T-helper 17 cell (primary cell): ENCODE data around the gene FAH. TPM values are rescaled to one million over a fixed set of nuclear protein-coding genes. Genes with fewer than 3 reads are reported as not detected.
"Not testable (repeated sequence)": the region's sequence is repeated elsewhere in the genome, so short reads cannot be mapped to it uniquely, and the experiment has no call there.

Source experiments
- ATAC-seq: fragments of 150-1000 bp; cut with Tn5 transposase; 2 replicates; pipeline ENCODE4 v1.10.0; 2021; ENCODE audit warnings: mild to moderate bottlenecking, moderate library complexity
- DNase-seq, 3 donors: peaks; one replicate each; pipeline versions ENCODE4 v3.0.0 to v3.0.0-alpha.2; 2020 to 2021
- H3K9me3 ChIP-seq: one replicate; pipeline ENCODE4 v1.7.0; 2013; ENCODE audit warnings: low read length, mild to moderate bottlenecking; ENCODE audit not compliant: control insufficient read depth, poor library complexity, severe bottlenecking
- H3K27ac Mint-ChIP-seq: one replicate; pipeline ENCODE4 v1.8.0; 2022; ENCODE audit warnings: mild to moderate bottlenecking, moderate library complexity, mixed read lengths
- H3K27me3 Mint-ChIP-seq: one replicate; pipeline ENCODE4 v1.8.0; 2022; ENCODE audit warnings: mixed read lengths
- H3K36me3 Mint-ChIP-seq: one replicate; pipeline ENCODE4 v1.8.0; 2022; ENCODE audit warnings: low read depth, mixed read lengths
- H3K4me1 Mint-ChIP-seq: one replicate; pipeline ENCODE4 v1.8.0; 2022; ENCODE audit warnings: mild to moderate bottlenecking, mixed read lengths
- H3K4me3 Mint-ChIP-seq: one replicate; pipeline ENCODE4 v1.8.0; 2022; ENCODE audit warnings: mild to moderate bottlenecking, moderate library complexity, mixed read lengths
- total RNA-seq, 4 donors: library from RNA in 2 of 4; stranded (reverse) in 2 of 4; gene quantifications; one replicate each; pipeline ENCODE4 v1.2.3 and lab custom pipeline; 2022 to 2026

The FAH gene
- total RNA-seq, 2 donors from 2014 or later = 5.2 to 16.3 TPM

GRCh38 chr15:80155378-80156175, 2.8 kb downstream of the FAH start:
- not testable (repeated sequence) for H3K36me3 Mint-ChIP-seq, DNase-seq, H3K27me3 Mint-ChIP-seq, ATAC-seq, H3K9me3 ChIP-seq
- Mint-ChIP-seq H3K4me1 (peaks cover 18% of the 10 kb centered on the region), H3K4me3 (peak overlapping the region; percentile 57), H3K27ac (peak overlapping the region; percentile 74)

- no peaks in the 10 kb centered on the region for H3K9me3 ChIP-seq
- Mint-ChIP-seq H3K27me3 (no peaks in the 10 kb centered on the region), H3K4me1 (peaks cover 18% of the 10 kb centered on the region), H3K27ac (no peak overlapping the region), H3K36me3 (no peaks in the 10 kb centered on the region), H3K4me3 (no peak overlapping the region)
- ATAC-seq (no peak), DNase-seq (no peak)
Measured at GRCh38 chr15:80156176-80156720, 3.4 kb downstream of the FAH start.

- Mint-ChIP-seq H3K4me1 (peaks cover 17% of the 10 kb centered on the region), H3K4me3 (no peak overlapping the region), H3K27ac (no peak overlapping the region), H3K27me3 (no peaks in the 10 kb centered on the region), H3K36me3 (peaks cover 3% of the 10 kb centered on the region)
- DNase-seq (no peak), ATAC-seq (no peak)
- H3K9me3 ChIP-seq = no peaks in the 10 kb centered on the region
Measured at GRCh38 chr15:80157215-80157614, 4.4 kb downstream of the FAH start.

- H3K27ac Mint-ChIP-seq = no peak overlapping the region
- peaks cover 14% of the 10 kb centered on the region for H3K4me1 Mint-ChIP-seq
- peaks cover 6% of the 10 kb centered on the region for H3K36me3 Mint-ChIP-seq
- DNase-seq = no peak
- H3K4me3 Mint-ChIP-seq = no peak overlapping the region
- ATAC-seq = no peak
- no peaks in the 10 kb centered on the region for H3K27me3 Mint-ChIP-seq
- no peaks in the 10 kb centered on the region for H3K9me3 ChIP-seq
Measured at GRCh38 chr15:80159301-80159700, 6.5 kb downstream of the FAH start.

GRCh38 chr15:80159811-80160569, 7.2 kb downstream of the FAH start:
- Mint-ChIP-seq H3K4me1 (peaks cover 9% of the 10 kb centered on the region), H3K36me3 (peaks cover 6% of the 10 kb centered on the region), H3K27me3 (no peaks in the 10 kb centered on the region), H3K27ac (peak overlapping the region; percentile 39), H3K4me3 (no peak overlapping the region)
- no peak for DNase-seq
- no peak for ATAC-seq
- H3K9me3 ChIP-seq = no peaks in the 10 kb centered on the region

GRCh38 chr15:80160570-80161156, 7.9 kb downstream of the FAH start:
- Mint-ChIP-seq H3K36me3 (peaks cover 6% of the 10 kb centered on the region), H3K4me3 (no peak overlapping the region), H3K27ac (peak overlapping the region; percentile 39), H3K27me3 (no peaks in the 10 kb centered on the region), H3K4me1 (peaks cover 7% of the 10 kb centered on the region)
- DNase-seq (no peak), ATAC-seq (peak; percentile 73)
- H3K9me3 ChIP-seq = no peaks in the 10 kb centered on the region

- ATAC-seq = no peak
- Mint-ChIP-seq H3K27ac (peak overlapping the region; percentile 39), H3K36me3 (peaks cover 6% of the 10 kb centered on the region), H3K27me3 (no peaks in the 10 kb centered on the region), H3K4me1 (peaks cover 7% of the 10 kb centered on the region), H3K4me3 (no peak overlapping the region)
- DNase-seq = no peak
- no peaks in the 10 kb centered on the region for H3K9me3 ChIP-seq
Measured at GRCh38 chr15:80161468-80162016, 8.7 kb downstream of the FAH start.

GRCh38 chr15:80162059-80162554, 9.3 kb downstream of the FAH start:
- Mint-ChIP-seq H3K4me3 (no peak overlapping the region), H3K36me3 (peaks cover 6% of the 10 kb centered on the region), H3K27me3 (no peaks in the 10 kb centered on the region), H3K27ac (no peak overlapping the region), H3K4me1 (peaks cover 7% of the 10 kb centered on the region)
- DNase-seq (no peak), ATAC-seq (no peak)
- H3K9me3 ChIP-seq = no peaks in the 10 kb centered on the region

- peaks cover 6% of the 10 kb centered on the region for H3K36me3 Mint-ChIP-seq
- H3K9me3 ChIP-seq = no peaks in the 10 kb centered on the region
- H3K27me3 Mint-ChIP-seq = no peaks in the 10 kb centered on the region
- H3K4me3 Mint-ChIP-seq = no peak overlapping the region
- DNase-seq (no peak), ATAC-seq (no peak)
- H3K4me1 Mint-ChIP-seq = peaks cover 7% of the 10 kb centered on the region
- H3K27ac Mint-ChIP-seq = no peak overlapping the region
Measured at GRCh38 chr15:80163217-80163616, 10.4 kb downstream of the FAH start.

- ATAC-seq (no peak), DNase-seq (no peak)
- Mint-ChIP-seq H3K27me3 (no peaks in the 10 kb centered on the region), H3K36me3 (peaks cover 6% of the 10 kb centered on the region), H3K4me1 (peaks cover 7% of the 10 kb centered on the region), H3K27ac (no peak overlapping the region), H3K4me3 (no peak overlapping the region)
- H3K9me3 ChIP-seq = no peaks in the 10 kb centered on the region
Measured at GRCh38 chr15:80163897-80164296, 11.1 kb downstream of the FAH start.

GRCh38 chr15:80167936-80168335, 15.1 kb downstream of the FAH start:
- no peaks in the 10 kb centered on the region for H3K27me3 Mint-ChIP-seq
- H3K4me3 Mint-ChIP-seq = peak overlapping the region; percentile 49
- H3K9me3 ChIP-seq = no peaks in the 10 kb centered on the region
- peaks cover under 1% of the 10 kb centered on the region for H3K4me1 Mint-ChIP-seq
- DNase-seq = no peak
- no peak overlapping the region for H3K27ac Mint-ChIP-seq
- no peak for ATAC-seq
- H3K36me3 Mint-ChIP-seq = peaks cover 2% of the 10 kb centered on the region

GRCh38 chr15:80168421-80168820, 15.6 kb downstream of the FAH start:
- ATAC-seq (no peak), DNase-seq (no peak)
- Mint-ChIP-seq H3K4me3 (no peak overlapping the region), H3K4me1 (no peaks in the 10 kb centered on the region), H3K27me3 (no peaks in the 10 kb centered on the region), H3K27ac (no peak overlapping the region), H3K36me3 (peaks cover 2% of the 10 kb centered on the region)
- H3K9me3 ChIP-seq = no peaks in the 10 kb centered on the region
